DMS53 treated with DMSO at 0.1 percent for 48 hours (cell line): Measurements from ENCODE around the gene ALKBH6.

Experiments
- DNase-seq: peaks from one replicate; lab custom pipeline; 2025; ENCODE audit not compliant: unreplicated experiment; lab: John Stamatoyannopoulos, UW

ALKBH6 gene

GRCh38 chr19:35960432-35960972, 53.5 kb downstream of the ALKBH6 start:
- DNase-seq, result no peak

- DNase-seq, result no peak
Observed at GRCh38 chr19:35959968-35960320, 54.1 kb downstream of the ALKBH6 start.
